ENCODE results near the gene CDC5L.

- TF ChIP-seq CTCF (conservative IDR thresholded peaks at IDR 0.05; ENCODE audit: low read length) (no peak), EZH2phosphoT487 (IDR thresholded peaks at IDR 0.05; ENCODE audit: borderline replicate concordance) (no peak)
These were observed 112.1 kb downstream of the CDC5L start for GRCh38 chr6:44499609-44500008.
